Trophoblast cell (in vitro differentiated cells and primary cell): ENCODE data around the gene TSC2.

Experiments used
- DNase-seq, 2 donors: peaks; one replicate each; pipeline ENCODE4 v3.0.0-alpha.2; 2016
- H2AFZ ChIP-seq: 2 replicates; pipeline ENCODE4 v1.6.1; 2013; ENCODE audit warnings: low read length, moderate library complexity, mild to moderate bottlenecking; ENCODE audit not compliant: insufficient read depth, poor library complexity
- H2AK5ac ChIP-seq: 2 replicates; pipeline ENCODE4 v1.6.1; 2013; ENCODE audit warnings: mild to moderate bottlenecking, low read length
- H2BK120ac ChIP-seq: 2 replicates; pipeline ENCODE4 v1.6.1; 2013; ENCODE audit warnings: low read length, mild to moderate bottlenecking, moderate library complexity; ENCODE audit not compliant: insufficient read depth, poor library complexity
- H2BK12ac ChIP-seq: 2 replicates; pipeline ENCODE4 v1.6.1; 2013; ENCODE audit warnings: mild to moderate bottlenecking, low read length, moderate library complexity
- H2BK5ac ChIP-seq: 2 replicates; pipeline ENCODE4 v1.6.1; 2013; ENCODE audit warnings: low read length, low read depth, moderate library complexity, mild to moderate bottlenecking; ENCODE audit not compliant: poor library complexity
- H3K14ac ChIP-seq: 2 replicates; pipeline ENCODE4 v1.6.1; 2013; ENCODE audit warnings: mild to moderate bottlenecking, low read length
- H3K18ac ChIP-seq: 2 replicates; pipeline ENCODE4 v1.6.1; 2013; ENCODE audit warnings: mild to moderate bottlenecking, low read length
- H3K23ac ChIP-seq: 2 replicates; pipeline ENCODE4 v1.6.1; 2013; ENCODE audit warnings: low read length
- H3K27ac ChIP-seq: 2 replicates; pipeline ENCODE4 v1.5.1; 2013; ENCODE audit warnings: low read depth, mild to moderate bottlenecking, inconsistent platforms, low read length, moderate library complexity
- H3K27me3 ChIP-seq: 2 replicates; pipeline ENCODE4 v1.6.1; 2013; ENCODE audit warnings: inconsistent platforms, mild to moderate bottlenecking, low read length, moderate library complexity; ENCODE audit not compliant: insufficient read depth
- H3K36me3 ChIP-seq, 2 experiments: 1 replicate in 1 of 2; 2 replicates in 1 of 2; pipeline ENCODE4 v1.6.1; 2013; ENCODE audit warnings: low read length in 2 of 2, mild to moderate bottlenecking in 2 of 2, moderate library complexity in 1 of 2; ENCODE audit not compliant: insufficient read depth in 2 of 2, control insufficient read depth in 1 of 2
- H3K4ac ChIP-seq: 2 replicates; pipeline ENCODE4 v1.6.1; 2013; ENCODE audit warnings: low read depth, mild to moderate bottlenecking, low read length, moderate library complexity
- H3K4me1 ChIP-seq, 2 experiments: 1 replicate in 1 of 2; 2 replicates in 1 of 2; pipeline ENCODE4 v1.6.1; 2013; ENCODE audit warnings: low read length in 2 of 2, mild to moderate bottlenecking in 2 of 2, moderate library complexity in 1 of 2; ENCODE audit not compliant: insufficient read depth in 2 of 2, control insufficient read depth in 1 of 2
- H3K4me2 ChIP-seq: 2 replicates; pipeline ENCODE4 v1.6.1; 2013; ENCODE audit warnings: inconsistent platforms, mild to moderate bottlenecking, low read length, moderate library complexity
- H3K4me3 ChIP-seq: 2 replicates; pipeline ENCODE4 v1.5.1; 2013; ENCODE audit warnings: mild to moderate bottlenecking, low read depth, low read length, inconsistent platforms
- H3K79me1 ChIP-seq: one replicate; pipeline ENCODE4 v1.6.1; 2013; ENCODE audit warnings: low read length
- H3K79me2 ChIP-seq: 2 replicates; pipeline ENCODE4 v1.6.1; 2013; ENCODE audit warnings: low read length, mild to moderate bottlenecking; ENCODE audit not compliant: control insufficient read depth, insufficient read depth, poor library complexity
- H3K9ac ChIP-seq: 2 replicates; pipeline ENCODE4 v1.6.1; 2013; ENCODE audit warnings: mild to moderate bottlenecking, low read length
- H3K9me3 ChIP-seq: 2 replicates; pipeline ENCODE4 v1.6.1; 2013; ENCODE audit warnings: low read depth, mild to moderate bottlenecking, control low read depth, inconsistent platforms, low read length; ENCODE audit not compliant: insufficient read depth
- H4K12ac ChIP-seq: 2 replicates; pipeline ENCODE4 v1.6.1; 2013; ENCODE audit warnings: low read depth, mild to moderate bottlenecking, low read length, moderate library complexity
- H4K8ac ChIP-seq: 2 replicates; pipeline ENCODE4 v1.6.1; 2013; ENCODE audit warnings: low read depth, mild to moderate bottlenecking, low read length, moderate library complexity
- H4K91ac ChIP-seq: one replicate; pipeline ENCODE4 v1.6.1; 2013; ENCODE audit warnings: low read depth, mild to moderate bottlenecking, low read length, moderate library complexity
- WGBS: extraction: QIAGEN DNeasy Blood & Tissue Kit; methylation state at CpG from one replicate; pipeline ENCODE4 v1.1.7; 2013; ENCODE audit warnings: missing lambda C conversion rate; ENCODE audit not compliant: insufficient read length, insufficient coverage; ENCODE audit errors: extremely low coverage; 5-methylcytosine and 5-hydroxymethylcytosine counted together

TSC2 gene

DNA sequence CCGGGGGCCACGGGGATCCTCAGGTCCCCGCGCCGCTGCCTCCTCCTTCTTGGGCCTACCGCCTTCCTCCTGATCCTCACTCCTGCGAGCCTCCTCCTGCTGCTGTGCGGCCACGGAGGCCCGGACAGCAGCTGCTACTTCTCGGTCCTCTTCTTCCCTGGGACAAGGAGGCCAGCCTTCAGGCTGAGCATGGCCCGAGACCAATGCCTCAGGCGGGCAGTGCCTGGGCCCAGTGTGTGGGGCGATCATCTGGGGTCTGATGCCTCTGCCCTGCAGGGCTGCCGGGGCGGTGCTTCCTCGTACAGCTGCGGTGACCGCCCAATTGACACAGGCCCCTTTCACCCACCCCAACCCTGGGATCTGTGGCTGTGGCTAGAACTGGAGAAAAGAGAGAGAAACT, 46.8 kb upstream of the TSC2 start:
- H2BK5ac ChIP-seq, result no peak overlapping the region
- H3K18ac ChIP-seq, result no peak overlapping the region
- no peak overlapping the region for H2BK12ac ChIP-seq
- no peak overlapping the region for H3K14ac ChIP-seq
- H2AFZ ChIP-seq, result no peak overlapping the region
- H3K4ac ChIP-seq, result no peak overlapping the region
- H2BK120ac ChIP-seq, result no peak overlapping the region
- DNase-seq, result no peak
- H3K27me3 ChIP-seq, result no peaks in the 10 kb centered on the region
- H3K79me2 ChIP-seq, result no peaks in the 10 kb centered on the region
- WGBS, result no CpG with 5 or more reads among the region's 19 CpGs
- H3K4me1 ChIP-seq, result peaks cover 5% of the 10 kb centered on the region in 2 experiments
- no peak overlapping the region for H3K4me3 ChIP-seq
- no peaks in the 10 kb centered on the region for H3K79me1 ChIP-seq
- no peak overlapping the region for H2AK5ac ChIP-seq
- peaks cover 64 to 68% of the 10 kb centered on the region in 2 experiments for H3K36me3 ChIP-seq
- H4K91ac ChIP-seq, result no peak overlapping the region
- no peak overlapping the region for H3K4me2 ChIP-seq
- no peak overlapping the region for H3K9ac ChIP-seq
- no peak overlapping the region for H4K8ac ChIP-seq
- H4K12ac ChIP-seq, result no peak overlapping the region
- no peak overlapping the region for H3K23ac ChIP-seq
- no peaks in the 10 kb centered on the region for H3K9me3 ChIP-seq
- H3K27ac ChIP-seq, result no peak overlapping the region

DNA sequence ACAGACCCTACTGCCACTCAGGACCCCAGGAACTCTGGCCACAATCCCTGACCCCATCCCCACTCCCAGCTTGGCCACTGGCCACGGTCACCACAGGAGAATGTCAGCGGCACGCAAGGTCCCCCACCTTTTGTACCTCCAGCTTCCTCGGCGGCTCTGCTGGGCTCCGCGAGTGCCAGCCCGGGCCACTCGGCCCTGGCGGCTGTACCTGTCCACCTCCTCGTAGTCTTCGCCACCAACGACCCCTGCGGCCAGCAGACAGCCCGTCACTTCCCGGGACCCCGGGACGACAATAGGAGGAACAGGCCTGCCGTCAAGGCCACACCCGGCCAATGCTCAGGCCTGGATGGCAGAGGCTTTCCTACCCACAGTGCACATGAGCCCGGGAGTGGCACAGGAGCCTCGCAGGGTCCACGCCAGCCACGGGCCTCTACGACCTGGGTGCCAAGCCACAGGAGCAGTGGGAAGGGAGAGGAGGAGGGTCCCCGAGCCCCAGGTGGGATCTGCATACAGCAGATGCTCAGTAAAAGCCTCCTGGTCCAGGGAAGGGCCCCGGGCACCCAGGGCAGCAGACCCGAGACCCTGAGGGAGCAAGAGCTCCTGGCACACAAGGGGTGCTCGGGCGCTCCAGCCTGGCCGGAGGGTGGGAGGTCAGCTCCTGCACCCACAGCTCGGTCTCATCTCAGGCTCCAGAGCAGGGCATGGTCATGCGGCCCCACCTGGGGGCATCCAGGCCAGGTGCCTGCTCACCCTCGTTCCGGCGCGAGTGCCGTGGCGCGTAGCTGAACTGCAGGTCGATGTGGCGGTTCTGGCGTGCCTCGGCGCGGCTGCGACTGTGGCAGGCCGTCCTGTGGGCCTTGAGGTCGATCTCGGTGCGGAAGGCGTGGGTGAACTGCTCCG, 46.1 kb upstream of the TSC2 start:
- H3K4me2 ChIP-seq, result no peak overlapping the region
- no peaks in the 10 kb centered on the region for H3K27me3 ChIP-seq
- H2AFZ ChIP-seq, result no peak overlapping the region
- peaks cover 3% of the 10 kb centered on the region for H3K79me2 ChIP-seq
- H2BK5ac ChIP-seq, result no peak overlapping the region
- H3K4me1 ChIP-seq, result peaks cover 5% of the 10 kb centered on the region in 2 experiments
- no peak overlapping the region for H2AK5ac ChIP-seq
- DNase-seq, result no peak
- H3K4me3 ChIP-seq, result no peak overlapping the region
- H2BK12ac ChIP-seq, result no peak overlapping the region
- no peak overlapping the region for H3K27ac ChIP-seq
- no peak overlapping the region for H3K14ac ChIP-seq
- no peak overlapping the region for H2BK120ac ChIP-seq
- H3K9ac ChIP-seq, result no peak overlapping the region
- no peak overlapping the region for H3K4ac ChIP-seq
- H4K12ac ChIP-seq, result no peak overlapping the region
- H3K23ac ChIP-seq, result no peak overlapping the region
- no CpG with 5 or more reads among the region's 53 CpGs for WGBS
- H3K36me3 ChIP-seq, result peaks cover 64 to 67% of the 10 kb centered on the region in 2 experiments
- H3K9me3 ChIP-seq, result peaks cover 1% of the 10 kb centered on the region
- no peak overlapping the region for H4K8ac ChIP-seq
- no peak overlapping the region for H4K91ac ChIP-seq
- no peak overlapping the region for H3K18ac ChIP-seq
- H3K79me1 ChIP-seq, result no peaks in the 10 kb centered on the region

DNA sequence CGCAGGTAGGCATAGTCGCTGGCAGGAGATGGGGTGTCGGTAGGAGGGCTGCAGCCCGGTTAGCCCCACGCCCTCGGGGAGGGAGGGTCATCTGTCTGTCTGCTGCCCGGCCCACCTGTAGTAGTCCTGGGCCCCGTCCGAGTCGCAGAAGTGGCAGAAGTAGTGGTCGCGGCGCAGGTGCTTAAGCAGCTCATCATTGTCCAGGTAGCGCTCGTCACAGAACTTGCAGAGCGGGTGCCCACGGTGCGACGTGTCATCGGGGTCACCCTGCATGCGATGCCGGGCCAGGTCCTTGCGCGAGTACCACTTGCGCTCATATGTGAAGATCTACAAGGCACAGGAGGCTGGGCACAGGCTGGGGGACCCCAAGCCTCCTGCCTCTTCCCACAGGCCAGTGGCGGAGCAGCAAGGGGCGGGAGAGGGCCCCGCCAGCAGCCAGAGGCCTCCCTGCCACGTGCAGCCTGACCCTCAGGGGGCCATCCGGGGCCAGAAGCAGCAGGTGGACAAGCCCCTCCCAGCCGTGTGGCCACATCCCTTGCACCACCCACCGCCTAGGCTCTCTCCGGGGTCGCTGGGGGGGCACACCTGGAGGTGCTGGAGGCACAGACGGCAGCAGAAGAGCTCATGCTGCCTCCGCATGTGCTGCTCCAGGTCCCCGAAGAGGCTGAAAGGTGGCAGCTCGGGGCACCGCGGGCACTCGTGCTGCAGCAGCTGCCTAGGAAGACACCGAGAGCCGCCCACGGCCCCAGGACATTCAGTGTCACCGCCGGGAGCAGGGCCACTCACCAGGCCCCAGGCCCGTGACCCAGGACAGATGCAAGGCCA, 45.2 kb upstream of the TSC2 start:
- Histone ChIP-seq H4K8ac (no peak overlapping the region), H3K4me1 (peaks cover 5 to 11% of the 10 kb centered on the region in 2 experiments), H4K91ac (no peak overlapping the region), H3K23ac (no peak overlapping the region), H3K27me3 (no peaks in the 10 kb centered on the region), H2BK5ac (no peak overlapping the region), H3K79me1 (no peaks in the 10 kb centered on the region), H3K14ac (no peak overlapping the region), H3K9ac (no peak overlapping the region), H2AFZ (no peak overlapping the region), H2BK120ac (no peak overlapping the region), H4K12ac (no peak overlapping the region), H2AK5ac (no peak overlapping the region), H2BK12ac (no peak overlapping the region), H3K36me3 (peaks cover 61 to 63% of the 10 kb centered on the region in 2 experiments), H3K4ac (no peak overlapping the region), H3K4me2 (no peak overlapping the region), H3K9me3 (peaks cover 1% of the 10 kb centered on the region), H3K18ac (no peak overlapping the region), H3K79me2 (peaks cover 6% of the 10 kb centered on the region), H3K4me3 (no peak overlapping the region), H3K27ac (no peak overlapping the region)
- no CpG with 5 or more reads among the region's 47 CpGs for WGBS
- no peak for DNase-seq

DNA sequence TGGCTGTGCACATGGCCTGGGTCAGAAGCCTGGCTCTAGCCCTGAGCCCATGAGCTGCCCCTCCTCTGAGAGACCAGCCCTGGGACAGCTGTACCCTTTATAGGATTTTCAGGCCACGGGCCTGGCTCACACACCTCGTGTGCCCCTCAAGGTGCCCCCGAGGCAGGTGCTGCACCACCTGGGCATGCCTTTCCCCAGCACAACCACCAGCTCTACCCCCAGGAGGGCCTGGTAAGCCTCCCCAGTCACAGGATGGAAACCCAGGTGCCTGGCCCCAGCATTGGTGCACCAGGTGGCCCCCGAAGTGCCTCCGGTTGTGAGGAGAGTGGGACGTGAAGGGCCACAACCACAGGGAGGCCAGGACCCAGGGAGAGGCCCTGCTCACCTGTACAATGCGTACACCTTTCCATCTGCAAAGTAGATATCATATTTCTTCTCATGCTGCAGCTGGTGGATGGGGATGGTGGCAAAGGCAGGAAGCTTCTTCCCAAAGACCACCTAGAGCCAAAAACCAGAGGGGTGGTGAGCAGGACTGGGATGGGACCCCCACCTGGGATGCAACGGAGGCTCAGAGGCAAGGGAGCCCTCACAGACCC, 44.5 kb upstream of the TSC2 start:
- no peaks in the 10 kb centered on the region for H3K79me1 ChIP-seq
- peaks cover 58 to 61% of the 10 kb centered on the region in 2 experiments for H3K36me3 ChIP-seq
- WGBS, result no CpG with 5 or more reads among the region's 8 CpGs
- no peak overlapping the region for H3K14ac ChIP-seq
- H3K4ac ChIP-seq, result no peak overlapping the region
- H3K4me2 ChIP-seq, result no peak overlapping the region
- H2AFZ ChIP-seq, result no peak overlapping the region
- H2BK120ac ChIP-seq, result no peak overlapping the region
- H2BK5ac ChIP-seq, result no peak overlapping the region
- peaks cover 5 to 15% of the 10 kb centered on the region in 2 experiments for H3K4me1 ChIP-seq
- DNase-seq, result no peak
- no peak overlapping the region for H4K91ac ChIP-seq
- H3K18ac ChIP-seq, result no peak overlapping the region
- peaks cover 6% of the 10 kb centered on the region for H3K79me2 ChIP-seq
- no peak overlapping the region for H2AK5ac ChIP-seq
- H4K12ac ChIP-seq, result peak overlapping the region; percentile 20
- no peak overlapping the region for H2BK12ac ChIP-seq
- no peak overlapping the region for H3K9ac ChIP-seq
- no peak overlapping the region for H3K23ac ChIP-seq
- H3K4me3 ChIP-seq, result no peak overlapping the region
- peaks cover 1% of the 10 kb centered on the region for H3K9me3 ChIP-seq
- H4K8ac ChIP-seq, result no peak overlapping the region
- no peak overlapping the region for H3K27ac ChIP-seq
- H3K27me3 ChIP-seq, result no peaks in the 10 kb centered on the region
